Hematopoietic multipotent progenitor cell treated with erythropoietin and hydrocortisone succinate and interleukin-3 and kit ligand, for 6 days (in vitro differentiated cells): ENCODE data around the gene NPPC.
"Not testable (repeated sequence)": the region's sequence is repeated elsewhere in the genome, so short reads cannot be mapped to it uniquely, and the experiment has no call there.

ENCODE experiments used
- DNase-seq: peaks from one replicate; pipeline ENCODE4 v3.0.0-alpha.2; 2015

NPPC gene

GRCh38 chr2:231926180-231926741, at the start of gene NPPC:
Gene NPPC (minus strand): TSS chr2:231926396. CDS start chr2:231926249, 147 bp downstream.
- DNase-seq = peak; percentile 73

GRCh38 chr2:231975001-231975400, 48.8 kb upstream of the NPPC start:
- DNase-seq = no peak

- no peak for DNase-seq
Measured at GRCh38 chr2:231970461-231970860, 44.3 kb upstream of the NPPC start.

- DNase-seq = no peak
Measured at GRCh38 chr2:231968820-231969219, 42.6 kb upstream of the NPPC start.

GRCh38 chr2:231966886-231967285, 40.7 kb upstream of the NPPC start:
- DNase-seq = no peak

GRCh38 chr2:231965102-231965501, 38.9 kb upstream of the NPPC start:
- DNase-seq = no peak

GRCh38 chr2:231961349-231962166, 35.4 kb upstream of the NPPC start, which contains the start of gene DIS3L2:
Gene DIS3L2 (plus strand): TSS chr2:231961713. CDS start chr2:232014928, 53,215 bp downstream.
- DNase-seq = peak; percentile 94

GRCh38 chr2:231960810-231961348, 34.7 kb upstream of the NPPC start:
- DNase-seq = no peak

- peak; percentile 6 for DNase-seq
Measured at GRCh38 chr2:231957913-231958763, 31.9 kb upstream of the NPPC start.

GRCh38 chr2:231955758-231956472, 29.7 kb upstream of the NPPC start:
- DNase-seq = no peak

GRCh38 chr2:231951452-231952035, 25.3 kb upstream of the NPPC start:
- DNase-seq = no peak

GRCh38 chr2:231947694-231948093, 21.5 kb upstream of the NPPC start:
- no peak for DNase-seq

GRCh38 chr2:231947112-231947511, 20.9 kb upstream of the NPPC start:
- not testable (repeated sequence) for DNase-seq

GRCh38 chr2:231946241-231946814, 20.1 kb upstream of the NPPC start:
- no peak for DNase-seq

- DNase-seq = no peak
Measured at GRCh38 chr2:231942180-231942579, 16.0 kb upstream of the NPPC start.

- no peak for DNase-seq
Measured at GRCh38 chr2:231941673-231942072, 15.5 kb upstream of the NPPC start.

- no peak for DNase-seq
Measured at GRCh38 chr2:231940795-231941194, 14.6 kb upstream of the NPPC start.

- no peak for DNase-seq
Measured at GRCh38 chr2:231939022-231939421, 12.8 kb upstream of the NPPC start.

GRCh38 chr2:231937057-231937456, 10.9 kb upstream of the NPPC start:
- no peak for DNase-seq

- DNase-seq = no peak
Measured at GRCh38 chr2:231936491-231936890, 10.3 kb upstream of the NPPC start.

GRCh38 chr2:231935815-231936214, 9.6 kb upstream of the NPPC start:
- no peak for DNase-seq

GRCh38 chr2:231935207-231935524, 9.0 kb upstream of the NPPC start:
- no peak for DNase-seq
